ENCODE measurements around the gene RNF208.
"Not testable (repeated sequence)": the region's sequence is repeated elsewhere in the genome, so short reads cannot be mapped to it uniquely, and the experiment has no call there.

Gene RNF208

GRCh38 chr9:137222190-137223077 is at the start of gene RNF208:
RNF208 (minus strand) TSS chr9:137222240; CDS start chr9:137221212, 1,028 bp downstream.
- DNase-seq: no peak

GRCh38 chr9:137271696-137272076 is 49.6 kb upstream of the RNF208 start:
- DNase-seq: no peak

GRCh38 chr9:137270929-137271695 is 49.1 kb upstream of the RNF208 start:
- DNase-seq: no peak

GRCh38 chr9:137269231-137269772 is 47.3 kb upstream of the RNF208 start:
- no peak for DNase-seq

- no peak for DNase-seq
Observed at GRCh38 chr9:137268538-137269201, 46.6 kb upstream of the RNF208 start.

GRCh38 chr9:137267933-137268355 is 45.9 kb upstream of the RNF208 start:
- no peak for DNase-seq

GRCh38 chr9:137266585-137267453 is 44.8 kb upstream of the RNF208 start:
- no peak for DNase-seq

GRCh38 chr9:137266162-137266527 is 44.1 kb upstream of the RNF208 start:
- DNase-seq: no peak

GRCh38 chr9:137265496-137266161 is 43.6 kb upstream of the RNF208 start:
- DNase-seq: no peak

GRCh38 chr9:137264067-137264466 is 42.0 kb upstream of the RNF208 start:
- DNase-seq: no peak

GRCh38 chr9:137263506-137263905 is 41.5 kb upstream of the RNF208 start:
- DNase-seq: no peak

- DNase-seq: no peak
Observed at GRCh38 chr9:137262909-137263285, 40.9 kb upstream of the RNF208 start.

GRCh38 chr9:137262173-137262908 is 40.3 kb upstream of the RNF208 start:
- not testable (repeated sequence) for DNase-seq

- no peak for DNase-seq
Observed at GRCh38 chr9:137256856-137257255, 34.8 kb upstream of the RNF208 start.

GRCh38 chr9:137256362-137256761 is 34.3 kb upstream of the RNF208 start:
- DNase-seq: no peak

- no peak for DNase-seq
Observed at GRCh38 chr9:137255448-137256114, 33.5 kb upstream of the RNF208 start.

- peak; percentile 72 for DNase-seq
Observed at GRCh38 chr9:137254624-137255447, 32.8 kb upstream of the RNF208 start, which contains the start of gene NELFB. NELFB (plus strand) TSS chr9:137255327.

- no peak for DNase-seq
Observed at GRCh38 chr9:137253717-137254623, 31.9 kb upstream of the RNF208 start.

Data from NCI-H226 (cell line).